HG02943 (cell line): ENCODE results near the gene OPA1.

ENCODE experiments used
- ATAC-seq: cut with Tn5 transposase; IDR thresholded peaks from one replicate; pipeline ENCODE4 v1.9.1; 2021; ENCODE audit warnings: mild to moderate bottlenecking, low read depth, moderate library complexity; ENCODE audit not compliant: unreplicated experiment

Gene OPA1

DNA sequence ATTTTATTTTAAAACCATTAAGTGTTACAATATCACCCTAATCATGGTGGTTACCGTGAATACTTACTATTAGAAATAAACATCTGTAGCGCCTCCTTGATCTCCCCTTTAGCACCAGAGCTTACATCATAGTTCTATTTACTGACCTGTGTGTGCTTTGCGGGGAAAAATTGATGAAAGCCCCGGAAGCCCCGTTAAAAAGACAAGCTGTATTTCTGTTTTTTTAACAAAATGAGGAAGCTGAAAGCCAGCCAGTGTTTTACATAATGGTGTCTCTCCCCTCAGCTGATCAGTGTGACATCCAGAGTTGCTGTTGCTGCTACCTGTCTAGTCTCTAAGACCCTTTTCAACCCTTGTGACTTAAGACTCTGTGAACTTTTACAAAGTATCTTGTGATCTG is 100.8 kb downstream of the OPA1 start:
- ATAC-seq = no peak

- ATAC-seq = no peak
These were observed 109.1 kb downstream of the OPA1 start for GRCh38 chr3:193701953-193702635.

GRCh38 chr3:193702967-193703366 is 110.0 kb downstream of the OPA1 start:
- no peak for ATAC-seq

DNA sequence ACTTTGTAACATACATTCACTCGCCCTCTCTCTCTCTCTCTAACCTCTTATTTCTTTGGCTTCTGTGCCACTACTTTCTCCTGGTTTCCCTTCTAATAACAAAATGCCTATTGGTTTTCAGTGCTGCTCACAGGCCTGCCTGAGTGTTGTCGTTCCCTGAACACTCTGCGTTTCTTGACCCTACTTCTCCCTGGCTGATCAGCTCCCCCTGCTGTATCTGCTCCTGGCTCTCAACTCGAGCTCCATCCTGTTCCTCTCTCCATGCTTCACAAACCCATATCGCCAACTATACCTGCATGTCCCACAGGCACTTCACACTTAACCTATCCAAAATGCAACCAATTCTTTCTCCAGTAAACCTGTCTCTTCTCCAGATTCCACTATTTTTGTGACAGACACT is 111.4 kb downstream of the OPA1 start:
- no peak for ATAC-seq

DNA sequence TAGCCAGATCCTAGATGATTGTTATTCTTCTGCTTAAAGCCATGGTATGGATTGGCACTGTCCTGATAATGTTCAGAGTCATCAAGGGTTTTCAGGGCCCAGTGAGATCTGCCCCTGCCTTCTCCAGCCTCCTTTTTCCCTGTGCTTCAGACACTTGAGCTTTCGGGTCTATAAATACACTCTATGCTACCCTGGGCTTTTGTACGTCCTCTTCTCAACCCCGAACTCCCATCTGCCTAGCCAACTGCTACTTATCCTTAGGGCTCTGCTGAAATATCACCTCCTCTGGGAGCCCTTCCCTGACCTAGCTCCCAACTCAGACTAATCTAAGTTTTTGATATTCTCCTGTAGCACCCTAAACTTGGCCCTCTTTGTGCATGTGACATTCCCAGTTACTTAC is 115.3 kb downstream of the OPA1 start:
- no peak for ATAC-seq

DNA sequence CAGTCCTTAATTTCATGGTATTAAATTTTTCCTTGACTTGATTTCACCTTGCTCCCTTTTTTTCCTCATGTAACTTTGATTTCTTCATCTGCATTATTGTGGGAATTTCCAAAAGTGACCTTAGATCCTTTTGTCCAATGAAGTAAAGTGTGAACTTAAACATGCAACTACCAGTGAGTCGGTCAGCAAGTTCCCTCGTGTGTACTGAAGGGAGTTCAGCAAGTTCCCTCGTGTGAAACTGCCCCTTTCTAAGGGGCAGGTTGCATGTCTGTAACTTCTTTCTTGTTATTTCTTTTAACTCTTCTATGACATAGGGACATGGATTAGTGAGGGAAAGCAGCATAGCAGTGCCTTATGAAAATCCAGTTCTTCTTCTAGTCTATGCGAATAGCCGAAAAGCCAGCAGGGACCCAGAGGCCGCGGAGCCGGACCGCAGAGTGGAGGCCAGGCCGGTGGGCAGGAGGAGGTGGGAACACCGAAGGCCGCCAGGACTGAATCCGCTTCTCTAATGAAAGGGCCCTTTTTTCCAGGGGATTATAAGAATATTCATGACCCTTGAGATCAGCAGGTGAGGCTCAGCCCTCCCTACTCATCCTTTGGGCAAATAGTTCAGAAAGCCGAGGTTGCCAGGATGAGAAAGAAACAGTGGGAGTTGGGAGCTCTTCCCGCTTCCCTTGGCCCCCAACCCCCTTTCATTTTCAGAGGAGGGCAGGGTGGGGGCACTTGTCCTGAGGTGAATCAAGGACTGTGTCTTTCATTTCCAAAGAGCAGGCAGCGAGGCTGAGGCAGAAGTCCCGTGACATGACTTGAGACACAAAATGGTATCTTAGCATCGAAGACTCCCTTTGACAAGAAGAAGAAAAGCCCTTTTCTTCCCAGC is 117.5 kb downstream of the OPA1 start:
- ATAC-seq = no peak

- no peak for ATAC-seq
These were observed 118.1 kb downstream of the OPA1 start for GRCh38 chr3:193711166-193711485.

- no peak for ATAC-seq
These were observed 118.5 kb downstream of the OPA1 start for GRCh38 chr3:193711523-193711963.

DNA sequence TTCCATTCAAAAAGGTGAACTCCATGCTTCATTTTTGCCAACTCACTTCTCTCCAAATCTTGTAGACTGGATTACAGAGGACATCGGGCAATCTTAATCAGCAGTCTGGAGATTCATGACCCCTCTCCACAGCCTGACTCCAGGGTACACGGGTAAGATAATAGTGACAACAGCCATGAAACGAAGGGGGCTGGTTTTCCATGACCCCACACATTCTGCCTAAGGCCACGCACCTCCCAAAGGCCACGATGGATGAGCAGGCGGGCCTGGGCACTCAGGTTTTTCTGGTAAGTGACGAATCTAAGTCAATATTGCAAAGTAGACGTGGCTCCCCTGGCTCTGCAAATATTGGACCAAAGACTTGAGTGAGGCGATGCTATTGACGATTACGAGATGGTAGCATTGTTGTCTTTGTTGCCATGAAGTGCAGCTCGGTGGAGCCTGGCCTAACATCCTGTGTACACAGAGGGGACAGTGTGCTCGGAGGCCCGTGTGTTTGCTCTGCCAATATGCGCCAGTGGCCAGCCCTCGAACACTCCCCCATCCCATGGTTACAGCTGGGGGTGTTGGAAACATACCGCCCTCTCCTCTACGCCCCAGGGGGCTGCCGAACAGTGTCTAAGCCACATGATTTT is 119.1 kb downstream of the OPA1 start:
- no peak for ATAC-seq

DNA sequence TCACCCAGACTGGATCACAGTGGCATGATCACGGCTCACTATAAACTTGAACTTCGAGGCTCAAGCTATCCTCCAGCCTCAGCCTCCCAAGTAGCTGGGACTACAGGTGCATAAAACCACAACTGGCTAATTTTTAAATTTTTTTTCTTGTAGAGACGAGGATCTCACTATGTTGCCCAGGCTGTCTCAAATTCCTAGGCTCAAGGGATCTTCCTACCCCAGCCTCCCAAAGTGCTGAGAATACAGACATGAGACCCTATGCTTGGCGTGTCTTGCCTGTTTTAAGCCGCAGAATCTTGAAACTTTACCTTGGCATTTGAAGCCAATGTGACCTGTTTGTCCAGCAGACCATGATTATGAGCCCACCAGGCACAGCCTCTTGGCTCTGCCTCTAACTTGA is 119.9 kb downstream of the OPA1 start:
- no peak for ATAC-seq

DNA sequence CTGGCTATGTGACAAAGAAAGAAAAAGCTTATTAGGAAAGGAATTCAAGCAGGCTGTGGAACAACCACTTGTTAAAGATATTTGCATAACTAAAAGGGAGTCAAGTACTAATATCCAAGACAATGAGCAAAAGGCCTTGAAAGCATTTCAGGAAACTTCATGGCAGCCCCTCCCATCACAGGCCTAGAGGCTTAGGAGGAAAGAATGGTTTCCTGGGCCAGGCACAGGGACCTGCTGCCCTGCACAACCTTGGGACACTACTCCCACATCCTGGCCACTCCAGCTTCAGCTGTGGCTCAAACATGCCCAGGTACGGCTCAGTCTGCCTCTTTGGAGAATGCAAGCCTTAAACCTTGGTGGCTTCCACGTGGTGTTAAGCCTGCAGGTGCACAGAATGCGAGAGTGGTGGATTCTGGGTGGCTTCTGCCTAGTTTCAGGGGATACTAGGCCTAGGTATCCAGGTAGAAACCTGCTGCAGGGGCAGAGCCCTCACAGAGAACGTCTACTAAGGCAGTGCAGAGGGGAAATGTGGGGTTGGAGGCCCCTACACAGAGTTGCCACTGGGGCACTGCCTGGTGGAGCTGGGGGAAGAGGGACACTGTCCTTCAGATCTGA is 121.6 kb downstream of the OPA1 start:
- no peak for ATAC-seq

DNA sequence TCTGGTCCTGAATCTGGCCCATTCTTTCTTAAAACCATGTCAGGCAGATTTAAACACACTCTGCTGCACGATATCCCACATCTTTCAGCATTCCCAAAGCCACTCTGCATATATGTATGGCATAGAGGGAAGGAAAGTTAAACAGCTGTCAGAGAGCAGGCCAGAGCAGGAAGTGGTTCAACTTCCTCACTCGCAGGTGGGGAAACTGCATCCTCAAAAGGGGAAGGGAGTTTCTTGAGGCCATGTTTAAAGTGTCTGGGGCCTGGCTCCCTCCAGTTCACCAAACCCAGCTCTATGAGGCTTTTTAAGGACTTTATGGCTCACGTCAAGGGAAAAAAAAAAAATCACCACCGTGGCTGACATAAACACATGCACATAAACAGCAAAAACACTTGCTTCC is 123.1 kb downstream of the OPA1 start:
- ATAC-seq = no peak

GRCh38 chr3:193719735-193720134 is 126.7 kb downstream of the OPA1 start:
- ATAC-seq = no peak

DNA sequence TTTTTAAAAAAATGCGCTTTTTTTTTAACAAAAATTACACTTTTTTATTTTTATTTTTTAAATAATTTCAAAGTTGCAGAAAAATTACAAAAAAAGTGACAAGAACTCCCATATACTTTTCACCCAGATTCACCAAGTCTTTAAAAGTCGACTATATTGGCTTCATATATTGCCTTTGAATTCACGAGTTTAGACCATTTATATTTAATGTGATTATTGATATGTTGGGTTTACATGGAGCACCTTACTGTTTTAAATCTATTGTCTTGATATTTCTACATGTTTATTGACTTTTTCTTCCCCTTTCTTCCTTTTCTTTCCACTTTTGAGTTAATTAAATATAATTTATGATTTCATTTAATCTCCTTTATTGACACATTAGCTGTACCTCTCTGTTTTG is 127.2 kb downstream of the OPA1 start:
- no peak for ATAC-seq

GRCh38 chr3:193722566-193722965 is 129.6 kb downstream of the OPA1 start:
- no peak for ATAC-seq

GRCh38 chr3:193727089-193727488 is 134.1 kb downstream of the OPA1 start:
- no peak for ATAC-seq

DNA sequence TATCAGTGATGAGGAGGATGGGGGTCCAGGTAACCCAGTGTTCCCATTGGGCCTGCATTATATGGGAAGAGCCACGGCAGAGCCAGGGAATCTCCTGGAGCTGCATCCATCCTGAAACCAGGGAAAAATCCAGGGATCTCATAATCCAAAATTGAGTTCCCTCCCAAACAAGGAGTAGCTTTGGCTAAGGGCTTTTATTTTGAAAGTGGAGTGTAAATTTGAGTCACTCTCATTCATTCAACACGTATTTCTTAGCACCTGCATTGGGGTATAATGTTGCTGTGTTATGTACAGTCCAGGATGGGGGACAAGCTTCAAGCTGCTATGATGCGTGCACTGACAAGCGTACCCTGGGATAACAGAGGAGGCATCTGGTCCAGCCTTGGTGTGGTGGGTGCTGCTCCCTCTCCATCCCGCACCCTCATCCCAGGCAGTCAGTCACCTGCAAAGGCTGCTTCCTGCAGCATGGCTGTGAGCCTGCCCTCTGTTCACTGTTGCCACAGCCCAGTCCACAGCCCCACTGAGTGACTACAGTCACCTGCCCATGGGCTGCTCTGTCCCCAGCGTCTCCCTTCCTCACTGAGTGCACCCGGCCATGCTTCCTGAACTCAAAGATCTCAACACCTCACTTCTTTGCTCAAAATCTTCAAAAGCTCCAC is 135.6 kb downstream of the OPA1 start:
- no peak for ATAC-seq

GRCh38 chr3:193729088-193729465 is 136.1 kb downstream of the OPA1 start:
- no peak for ATAC-seq

GRCh38 chr3:193729601-193730000 is 136.6 kb downstream of the OPA1 start:
- no peak for ATAC-seq

- ATAC-seq = no peak
These were observed 137.5 kb downstream of the OPA1 start for GRCh38 chr3:193730511-193730910.

DNA sequence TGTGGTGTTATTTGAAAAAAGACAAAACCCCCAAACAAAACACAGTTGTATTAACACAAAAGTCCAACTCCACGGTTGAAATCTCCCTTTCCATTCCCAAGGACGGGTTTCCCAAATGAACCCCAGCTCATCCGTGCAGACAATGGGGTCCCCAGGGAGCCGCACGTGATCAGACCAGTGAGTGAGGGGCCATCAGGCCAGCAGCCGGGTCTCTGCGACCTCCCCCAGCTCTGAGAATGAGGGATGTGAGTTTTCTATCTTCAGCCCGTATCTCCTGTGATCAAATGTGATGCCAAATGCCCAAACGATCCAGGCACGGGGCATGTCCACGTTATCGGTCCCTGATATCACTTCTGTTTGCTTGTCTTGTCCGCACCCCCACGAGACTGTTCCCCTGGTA is 138.0 kb downstream of the OPA1 start:
- ATAC-seq = no peak
